ENCODE data around the gene TEDC1. TPM values are rescaled to one million over a fixed set of nuclear protein-coding genes. Genes with fewer than 3 reads are reported as not detected.

The TEDC1 gene
- total RNA-seq, 2 experiments from 2014 or later: 21.7 to 31.8 TPM

- H3K36me3 Mint-ChIP-seq (ENCODE audit: low read depth): no peaks in the 10 kb centered on the region
- no peaks in the 10 kb centered on the region for H3K4me1 Mint-ChIP-seq
- H3K9me3 Mint-ChIP-seq (ENCODE audit: low read depth): no peaks in the 10 kb centered on the region
- ChIA-PET CTCF (interaction anchor here (1.4 kb wide), 1 partner anchor 19 kb away, joined by 3 read pairs; no protein-coding TSS in a partner anchor), POLR2A (interaction anchor here (1.2 kb wide), 1 partner anchor 19 kb away, joined by 3 read pairs; no protein-coding TSS in a partner anchor)
- no peak overlapping the region for H3K4me3 Mint-ChIP-seq
- intact Hi-C loops (cut with DNase I, micrococcal nuclease): loop anchor here in 1 of 2 experiments (5.0 kb wide), 1 partner anchor 48 kb away; no protein-coding TSS in a partner anchor
- H3K27me3 Mint-ChIP-seq: no peaks in the 10 kb centered on the region
- DNase-seq: no peak
- no peak for ATAC-seq
- no peak overlapping the region for H3K27ac Mint-ChIP-seq
Observed at GRCh38 chr14:105470350-105471296, 20.4 kb upstream of the TEDC1 start.

DNA sequence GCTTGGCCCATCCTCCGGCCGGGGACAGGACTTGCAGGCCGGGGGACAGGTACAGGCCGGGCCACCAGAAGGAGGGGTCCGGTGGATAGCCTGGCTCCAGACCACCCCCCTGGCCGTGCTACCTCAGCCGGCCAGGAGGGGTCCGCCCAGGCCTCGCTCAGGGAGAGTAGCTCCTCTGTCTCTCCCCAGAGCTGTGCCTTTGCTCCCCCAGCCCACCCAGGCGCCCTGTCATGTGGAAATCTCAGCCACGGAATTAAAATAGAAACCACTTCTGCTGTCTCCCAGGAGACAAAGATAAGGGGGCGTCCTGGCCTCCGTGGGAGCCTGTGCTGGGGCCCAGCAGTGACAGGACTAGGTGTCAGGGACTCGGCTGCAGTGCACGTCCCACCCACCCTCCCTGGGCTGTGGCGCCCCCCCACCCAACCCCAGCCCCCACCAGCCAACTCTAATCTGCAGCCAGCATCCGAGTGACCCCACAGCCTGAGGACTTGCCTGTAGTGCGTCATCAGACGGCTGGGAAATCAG is 19.7 kb upstream of the TEDC1 start:
- no peaks in the 10 kb centered on the region for H3K36me3 Mint-ChIP-seq (ENCODE audit: low read depth)
- ChIA-PET CTCF (interaction anchor here (1.4 kb wide), 1 partner anchor 18 kb away, joined by 3 read pairs; no protein-coding TSS in a partner anchor), POLR2A (interaction anchor here (1.2 kb wide), 1 partner anchor 18 kb away, joined by 3 read pairs; no protein-coding TSS in a partner anchor)
- H3K27ac Mint-ChIP-seq: no peak overlapping the region
- H3K4me3 Mint-ChIP-seq: no peak overlapping the region
- intact Hi-C loops (cut with DNase I, micrococcal nuclease): loop anchor here in 1 of 2 experiments (5.0 kb wide), 1 partner anchor 49 kb away; no protein-coding TSS in a partner anchor
- H3K9me3 Mint-ChIP-seq (ENCODE audit: low read depth): no peaks in the 10 kb centered on the region
- H3K27me3 Mint-ChIP-seq: no peaks in the 10 kb centered on the region
- ATAC-seq: no peak
- no peak for DNase-seq
- no peaks in the 10 kb centered on the region for H3K4me1 Mint-ChIP-seq

DNA sequence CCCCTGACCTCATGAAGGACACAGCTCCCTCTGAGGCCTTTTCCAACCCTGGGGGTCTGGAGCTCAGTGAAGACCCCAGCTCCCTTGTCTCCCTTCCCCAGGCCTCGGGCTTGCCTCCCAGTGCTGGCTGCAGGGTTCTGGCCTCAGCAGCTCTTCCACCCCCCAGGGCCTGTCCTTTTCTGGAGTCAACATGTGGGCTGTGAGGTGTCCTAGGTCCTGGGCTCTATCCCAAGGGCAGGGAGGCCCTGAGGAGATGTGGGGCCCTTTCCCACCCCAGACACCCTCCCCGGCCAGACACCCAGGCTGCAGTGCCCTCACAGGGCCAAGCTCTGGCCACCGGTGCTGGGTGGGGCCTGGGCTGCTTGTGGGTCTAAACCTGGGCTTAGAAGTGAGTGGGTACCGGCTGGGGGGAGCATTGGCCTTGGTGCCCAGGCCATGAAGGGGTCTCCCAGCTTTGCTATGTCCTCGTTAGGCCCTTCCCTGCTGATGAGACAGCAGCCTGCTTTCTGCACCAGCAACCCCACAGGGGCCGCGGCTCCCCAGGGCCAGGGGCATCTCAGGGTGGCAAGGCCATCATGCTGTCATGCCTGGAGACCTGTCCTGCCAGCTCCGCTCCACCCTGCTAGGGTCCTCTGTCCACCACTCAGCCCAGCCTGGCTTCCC is 19.1 kb upstream of the TEDC1 start:
- Mint-ChIP-seq H3K4me1 (no peaks in the 10 kb centered on the region), H3K9me3 (ENCODE audit: low read depth) (no peaks in the 10 kb centered on the region), H3K36me3 (ENCODE audit: low read depth) (no peaks in the 10 kb centered on the region), H3K4me3 (no peak overlapping the region), H3K27ac (no peak overlapping the region), H3K27me3 (no peaks in the 10 kb centered on the region)
- ChIA-PET POLR2A (interaction anchor here (1.2 kb wide), 1 partner anchor 18 kb away, joined by 3 read pairs; no protein-coding TSS in a partner anchor), CTCF (no interaction called here)
- intact Hi-C loops (cut with DNase I, micrococcal nuclease): loop anchor here in 1 of 2 experiments (5.0 kb wide), 1 partner anchor 50 kb away; no protein-coding TSS in a partner anchor
- DNase-seq (no peak), ATAC-seq (no peak)

DNA sequence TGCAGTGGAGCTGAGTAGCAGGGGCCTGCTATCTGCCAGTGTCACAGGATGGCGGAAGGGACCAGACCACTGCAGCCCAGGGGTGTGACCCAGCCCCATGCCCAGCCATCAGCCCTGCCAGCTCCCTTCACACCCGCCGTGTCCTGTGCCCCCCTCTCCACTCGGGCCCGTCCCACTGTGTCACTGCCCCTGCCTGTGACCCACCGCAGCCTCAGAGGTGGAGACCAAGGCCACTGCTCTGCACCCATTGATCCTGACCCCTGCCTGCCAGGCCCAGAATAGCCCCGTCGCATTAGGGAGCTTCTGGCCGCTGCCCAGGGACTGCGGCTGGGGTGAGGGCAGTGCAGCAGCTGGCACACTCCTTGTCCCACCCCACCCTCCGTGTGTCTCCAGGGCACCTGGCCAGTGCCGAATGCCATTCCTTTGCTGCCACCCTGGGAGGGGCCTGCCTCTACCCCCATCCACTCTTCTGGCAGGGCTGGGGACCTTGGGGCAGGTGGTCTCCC is 18.5 kb upstream of the TEDC1 start:
- H3K4me1 Mint-ChIP-seq: peaks cover 5% of the 10 kb centered on the region
- H3K27me3 Mint-ChIP-seq: no peaks in the 10 kb centered on the region
- H3K4me3 Mint-ChIP-seq: no peak overlapping the region
- ATAC-seq (no peak), DNase-seq (no peak)
- H3K9me3 Mint-ChIP-seq (ENCODE audit: low read depth): no peaks in the 10 kb centered on the region
- ChIA-PET CTCF (no interaction called here), POLR2A (no interaction called here)
- intact Hi-C loops (cut with DNase I, micrococcal nuclease): loop anchor here in 1 of 2 experiments (5.0 kb wide), 1 partner anchor 50 kb away; no protein-coding TSS in a partner anchor
- no peak overlapping the region for H3K27ac Mint-ChIP-seq
- no peaks in the 10 kb centered on the region for H3K36me3 Mint-ChIP-seq (ENCODE audit: low read depth)

DNA sequence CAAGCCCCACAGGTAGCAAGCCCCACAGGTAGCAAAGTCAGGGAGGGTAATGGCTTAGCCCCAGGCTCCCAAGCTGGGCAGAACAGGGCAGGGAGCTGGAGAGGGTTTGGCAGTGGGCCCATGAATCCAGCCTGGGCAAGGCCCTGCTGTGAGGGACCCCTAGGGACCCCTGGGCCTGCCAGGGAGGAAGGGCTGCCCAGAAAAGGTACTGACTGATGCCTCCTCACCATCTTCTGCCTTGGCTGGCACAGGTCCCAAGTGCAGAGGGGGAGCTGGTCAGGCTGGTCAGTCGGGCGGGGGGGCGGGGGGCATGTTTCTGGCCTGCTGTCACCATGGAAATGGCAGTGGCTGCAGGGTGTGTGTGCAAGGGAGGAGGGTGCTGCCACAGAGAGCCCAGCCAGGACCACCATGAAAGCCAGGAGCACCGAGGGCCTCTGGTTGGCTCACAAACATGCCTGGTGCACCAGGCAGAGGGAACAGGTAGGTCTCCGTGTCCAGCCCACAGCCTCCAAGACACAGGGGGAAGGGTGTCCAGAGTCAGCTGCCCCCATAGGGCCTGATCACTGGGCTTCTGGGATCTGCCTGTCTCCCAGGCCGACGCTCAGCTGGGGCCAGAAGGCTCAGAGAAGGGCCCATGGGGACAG is 17.9 kb upstream of the TEDC1 start:
- ChIA-PET CTCF (interaction anchor here (0.6 to 1.2 kb wide), 2 partner anchors 17 to 38 kb away, joined by 3 read pairs; no protein-coding TSS in a partner anchor), POLR2A (interaction anchor here (0.6 to 1.2 kb wide), 2 partner anchors 56 to 454 kb away, joined by 3 read pairs; no protein-coding TSS in a partner anchor)
- ATAC-seq (no peak), DNase-seq (no peak)
- Mint-ChIP-seq H3K27me3 (no peaks in the 10 kb centered on the region), H3K4me1 (peaks cover 5% of the 10 kb centered on the region), H3K4me3 (no peak overlapping the region), H3K36me3 (ENCODE audit: low read depth) (no peaks in the 10 kb centered on the region), H3K27ac (no peak overlapping the region), H3K9me3 (ENCODE audit: low read depth) (no peaks in the 10 kb centered on the region)
- intact Hi-C loops (cut with DNase I, micrococcal nuclease): loop anchor here in 1 of 2 experiments (5.0 kb wide), 1 partner anchor 51 kb away; no protein-coding TSS in a partner anchor

DNA sequence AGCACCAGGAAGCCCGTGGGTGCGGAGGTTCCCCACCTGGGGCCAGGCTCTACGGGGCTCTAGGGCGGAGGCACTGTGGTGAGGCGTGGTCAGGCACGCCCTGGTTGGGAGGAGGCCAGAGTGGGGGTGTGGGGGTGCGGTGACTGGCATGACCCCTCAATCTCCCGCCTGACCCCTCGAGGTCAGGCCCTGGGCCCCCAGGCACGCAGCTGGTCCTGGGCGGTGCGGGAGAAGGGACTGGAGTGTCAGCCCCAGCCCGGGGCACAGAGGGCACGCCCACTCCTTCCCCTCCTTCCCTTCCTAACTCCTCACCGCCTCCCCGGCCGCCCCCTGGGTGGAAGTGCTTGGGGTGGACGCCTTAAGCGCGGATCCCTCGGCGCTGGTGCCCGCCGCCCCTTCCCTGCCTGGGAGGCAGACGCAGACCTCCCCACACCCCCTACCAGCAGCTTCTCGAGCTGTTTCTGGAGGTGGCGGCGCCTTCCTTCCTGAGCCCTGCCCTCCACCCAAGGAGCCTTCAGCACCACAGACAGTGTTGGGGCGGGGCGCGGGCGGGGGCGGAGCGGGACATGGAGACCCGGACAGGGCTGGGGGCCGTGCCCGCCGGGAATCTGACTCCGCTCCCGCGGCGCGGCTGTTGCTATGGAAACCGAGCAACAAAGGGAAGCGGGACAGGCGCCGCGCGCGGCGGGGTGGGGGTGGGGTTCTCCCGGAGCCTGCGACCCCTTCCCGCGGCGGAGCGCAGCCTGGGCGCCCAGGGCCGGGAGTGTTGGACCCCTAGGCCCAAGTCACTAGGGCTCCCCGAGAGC is 17.2 kb upstream of the TEDC1 start:
- H3K4me3 Mint-ChIP-seq: peak overlapping the region; percentile 33
- intact Hi-C loops (cut with DNase I, micrococcal nuclease): loop anchor here (1.0 to 5.0 kb wide), 4 partner anchors 17 to 76 kb away; partner anchors contain the start of genes TEDC1 (in 1 of the 2) and TEX22 (in 1 of the 2)
- ChIA-PET CTCF (interaction anchor here (0.6 to 1.2 kb wide), 2 partner anchors 16 to 39 kb away, joined by 3 read pairs; no protein-coding TSS in a partner anchor), POLR2A (interaction anchor here (0.6 to 1.2 kb wide), 2 partner anchors 57 to 455 kb away, joined by 3 read pairs; no protein-coding TSS in a partner anchor)
- H3K27me3 Mint-ChIP-seq: no peaks in the 10 kb centered on the region
- DNase-seq: peak; percentile 81
- H3K4me1 Mint-ChIP-seq: peaks cover 5% of the 10 kb centered on the region
- peak; percentile 63 for ATAC-seq
- H3K27ac Mint-ChIP-seq: no peak overlapping the region
- H3K9me3 Mint-ChIP-seq (ENCODE audit: low read depth): no peaks in the 10 kb centered on the region
- H3K36me3 Mint-ChIP-seq (ENCODE audit: low read depth): no peaks in the 10 kb centered on the region

GRCh38 chr14:105474483-105475268 is 16.4 kb upstream of the TEDC1 start, which contains the start of gene CRIP2:
Gene CRIP2, plus strand, starts transcription at chr14:105474821. Its CDS starts 42 bp downstream, at chr14:105474863.
- no peak within 1 kb of the TSS for H3K27ac Mint-ChIP-seq
- H3K4me3 Mint-ChIP-seq: peak within 1 kb of the TSS; percentile 36
- CTCF ChIA-PET: no interaction called here
- H3K27me3 Mint-ChIP-seq: peaks cover under 1% of the 10 kb centered on the region
- intact Hi-C loops (cut with DNase I, micrococcal nuclease): loop anchor here (1.0 to 5.0 kb wide), 4 partner anchors 17 to 76 kb away; partner anchors contain the start of genes TEDC1 (in 1 of the 2) and TEX22 (in 1 of the 2)
- DNase-seq (peak; percentile 52), ATAC-seq (peak; percentile 49)
- peaks cover 8% of the 10 kb centered on the region for H3K4me1 Mint-ChIP-seq
- POLR2A ChIA-PET: no interaction called here
- H3K36me3 Mint-ChIP-seq (ENCODE audit: low read depth): no peaks in the 10 kb centered on the region
- H3K9me3 Mint-ChIP-seq (ENCODE audit: low read depth): no peaks in the 10 kb centered on the region

- peaks cover 5% of the 10 kb centered on the region for H3K27me3 Mint-ChIP-seq
- ATAC-seq (no peak), DNase-seq (no peak)
- ChIA-PET CTCF (interaction anchor here (1.9 kb wide), 1 partner anchor 15 kb away, joined by 11 read pairs; no protein-coding TSS in a partner anchor), POLR2A (no interaction called here)
- peak overlapping the region; percentile 36 for H3K4me3 Mint-ChIP-seq
- H3K36me3 Mint-ChIP-seq (ENCODE audit: low read depth): no peaks in the 10 kb centered on the region
- no peaks in the 10 kb centered on the region for H3K9me3 Mint-ChIP-seq (ENCODE audit: low read depth)
- no peak overlapping the region for H3K27ac Mint-ChIP-seq
- peaks cover 11% of the 10 kb centered on the region for H3K4me1 Mint-ChIP-seq
- intact Hi-C loops (cut with DNase I, micrococcal nuclease): no loop called here
Observed at GRCh38 chr14:105475269-105476096, 15.6 kb upstream of the TEDC1 start.

Data from activated CD4-positive, alpha-beta T cell treated with anti-CD3 and anti-CD28 coated beads for 36 hours (primary cell).